HEK293 (cell line): ENCODE measurements around the gene KRTAP12-4.

Experiments used
- CTCF ChIA-PET: fragments of 350-600 bp; formaldehyde crosslinking; extraction: SDS; loops from one replicate; lab custom pipeline; 2021; ENCODE audit warnings: antibody characterized with exemption; lab: Yijun Ruan, JAX
- POLR2A ChIA-PET: fragments of 300-600 bp; formaldehyde crosslinking; extraction: SDS; loops from one replicate; lab custom pipeline; 2020; ENCODE audit warnings: antibody characterized with exemption, inconsistent platforms; lab: Yijun Ruan, JAX
- H3K27ac ChIP-seq: fragments of 200-500 bp; sonication (Bioruptor generic); 2 replicates; pipeline ENCODE4 v1.5.1; 2014; ENCODE audit warnings: low read depth, low read length, control low read depth, inconsistent platforms; ENCODE audit errors: extremely low read depth
- H3K36me3 ChIP-seq, 2 experiments: fragments of 200-500 bp in 1 of 2; sonication (Bioruptor generic) in 1 of 2; 1 replicate in 1 of 2; 2 replicates in 1 of 2; pipeline ENCODE4 v1.5.1; 2014 to 2017; ENCODE audit warnings: inconsistent platforms in 2 of 2, low read length in 2 of 2; ENCODE audit not compliant: control insufficient read depth in 2 of 2, insufficient read depth in 1 of 2
- H3K4me1 ChIP-seq: fragments of 200-500 bp; sonication (Bioruptor generic); 2 replicates; pipeline ENCODE4 v1.5.1; 2014; ENCODE audit warnings: mild to moderate bottlenecking, low read length, inconsistent platforms; ENCODE audit not compliant: control insufficient read depth, insufficient read depth
- H3K4me3 ChIP-seq: 2 replicates; pipeline ENCODE4 v1.5.1; 2011; ENCODE audit warnings: low read depth, mild to moderate bottlenecking, control low read depth, low read length, moderate library complexity
- H3K9me3 ChIP-seq: fragments of 200-500 bp; sonication (Bioruptor generic); 2 replicates; pipeline ENCODE4 v1.5.1; 2014; ENCODE audit warnings: low read depth, low read length, inconsistent platforms; ENCODE audit not compliant: control insufficient read depth, insufficient read depth
- KLF1 ChIP-seq: fragments of 450-650 bp; formaldehyde crosslinking; IDR thresholded peaks from 2 replicates; pipeline ENCODE4 v1.5.1; 2016; ENCODE audit warnings: missing biosample characterization, missing genetic modification characterization
- SETDB1 ChIP-seq: IDR thresholded peaks from one replicate; pipeline ENCODE4 v1.6.1; 2017; ENCODE audit warnings: mild to moderate bottlenecking, low read length, moderate library complexity, mixed read lengths; ENCODE audit not compliant: insufficient read length
- SP3 ChIP-seq: fragments of 450-650 bp; formaldehyde crosslinking; IDR thresholded peaks from 2 replicates; pipeline ENCODE4 v1.5.1; 2016; ENCODE audit warnings: missing biosample characterization, missing genetic modification characterization
- TCF7L2 ChIP-seq: IDR thresholded peaks from 2 replicates; pipeline ENCODE4 v1.6.1; 2011; ENCODE audit warnings: low read depth, mild to moderate bottlenecking, inconsistent platforms, low read length, moderate library complexity, borderline replicate concordance
- ZBTB17 ChIP-seq: fragments of 450-650 bp; formaldehyde crosslinking; IDR thresholded peaks from 2 replicates; pipeline ENCODE4 v1.5.1; 2016; ENCODE audit warnings: missing biosample characterization, missing genetic modification characterization
- ZBTB20 ChIP-seq: fragments of 450-650 bp; formaldehyde crosslinking; IDR thresholded peaks from 2 replicates; pipeline ENCODE4 v1.5.1; 2016; ENCODE audit warnings: missing biosample characterization, missing genetic modification characterization
- ZNF214 ChIP-seq: fragments of 450-650 bp; formaldehyde crosslinking; IDR thresholded peaks from 2 replicates; pipeline ENCODE4 v1.5.1; 2017; ENCODE audit warnings: missing biosample characterization, mild to moderate bottlenecking, missing genetic modification characterization, borderline replicate concordance
- ZNF37A ChIP-seq: fragments of 450-650 bp; IDR thresholded peaks from 2 replicates; pipeline ENCODE4 v1.5.1; 2018; ENCODE audit warnings: missing biosample characterization, missing genetic modification characterization
- ZNF596 ChIP-seq: fragments of 450-650 bp; IDR thresholded peaks from 2 replicates; pipeline ENCODE4 v1.5.0; 2018; ENCODE audit warnings: missing biosample characterization, mild to moderate bottlenecking, missing genetic modification characterization, moderate library complexity
- ZNF777 ChIP-seq: fragments of 450-650 bp; formaldehyde crosslinking; IDR thresholded peaks from 2 replicates; pipeline ENCODE4 v1.5.1; 2017; ENCODE audit warnings: missing biosample characterization, missing genetic modification characterization, borderline replicate concordance
- TF ChIP-seq, protein P1 (sequence below): fragments of 450-650 bp; formaldehyde crosslinking; IDR thresholded peaks from 2 replicates; pipeline ENCODE4 v1.5.1; 2016; ENCODE audit warnings: missing biosample characterization, missing genetic modification characterization
- TF ChIP-seq, protein P2 (sequence below): fragments of 450-650 bp; formaldehyde crosslinking; IDR thresholded peaks from 2 replicates; pipeline ENCODE4 v1.5.1; 2017; ENCODE audit warnings: missing biosample characterization, missing genetic modification characterization
- TF ChIP-seq, protein P3 (sequence below): fragments of 450-650 bp; formaldehyde crosslinking; IDR thresholded peaks from 2 replicates; pipeline ENCODE4 v1.5.1; 2016; ENCODE audit warnings: missing biosample characterization, missing genetic modification characterization
- TF ChIP-seq, protein P4 (sequence below): fragments of 450-650 bp; formaldehyde crosslinking; IDR thresholded peaks from 2 replicates; pipeline ENCODE4 v1.5.1; 2016; ENCODE audit warnings: missing biosample characterization, missing genetic modification characterization

KRTAP12-4 gene

GRCh38 chr21:44694776-44695175 lies 40.3 kb upstream of the KRTAP12-4 start (continued):
- TF ChIP-seq, protein P1, sequence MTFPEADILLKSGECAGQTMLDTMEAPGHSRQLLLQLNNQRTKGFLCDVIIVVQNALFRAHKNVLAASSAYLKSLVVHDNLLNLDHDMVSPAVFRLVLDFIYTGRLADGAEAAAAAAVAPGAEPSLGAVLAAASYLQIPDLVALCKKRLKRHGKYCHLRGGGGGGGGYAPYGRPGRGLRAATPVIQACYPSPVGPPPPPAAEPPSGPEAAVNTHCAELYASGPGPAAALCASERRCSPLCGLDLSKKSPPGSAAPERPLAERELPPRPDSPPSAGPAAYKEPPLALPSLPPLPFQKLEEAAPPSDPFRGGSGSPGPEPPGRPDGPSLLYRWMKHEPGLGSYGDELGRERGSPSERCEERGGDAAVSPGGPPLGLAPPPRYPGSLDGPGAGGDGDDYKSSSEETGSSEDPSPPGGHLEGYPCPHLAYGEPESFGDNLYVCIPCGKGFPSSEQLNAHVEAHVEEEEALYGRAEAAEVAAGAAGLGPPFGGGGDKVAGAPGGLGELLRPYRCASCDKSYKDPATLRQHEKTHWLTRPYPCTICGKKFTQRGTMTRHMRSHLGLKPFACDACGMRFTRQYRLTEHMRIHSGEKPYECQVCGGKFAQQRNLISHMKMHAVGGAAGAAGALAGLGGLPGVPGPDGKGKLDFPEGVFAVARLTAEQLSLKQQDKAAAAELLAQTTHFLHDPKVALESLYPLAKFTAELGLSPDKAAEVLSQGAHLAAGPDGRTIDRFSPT (tag by site-specific recombination) = no peak
- TF ChIP-seq ZNF37A (tag by site-specific recombination) (no peak), KLF1 (tag by site-specific recombination) (no peak), ZNF777 (no peak), TCF7L2 (no peak)
- TF ChIP-seq, protein P2, sequence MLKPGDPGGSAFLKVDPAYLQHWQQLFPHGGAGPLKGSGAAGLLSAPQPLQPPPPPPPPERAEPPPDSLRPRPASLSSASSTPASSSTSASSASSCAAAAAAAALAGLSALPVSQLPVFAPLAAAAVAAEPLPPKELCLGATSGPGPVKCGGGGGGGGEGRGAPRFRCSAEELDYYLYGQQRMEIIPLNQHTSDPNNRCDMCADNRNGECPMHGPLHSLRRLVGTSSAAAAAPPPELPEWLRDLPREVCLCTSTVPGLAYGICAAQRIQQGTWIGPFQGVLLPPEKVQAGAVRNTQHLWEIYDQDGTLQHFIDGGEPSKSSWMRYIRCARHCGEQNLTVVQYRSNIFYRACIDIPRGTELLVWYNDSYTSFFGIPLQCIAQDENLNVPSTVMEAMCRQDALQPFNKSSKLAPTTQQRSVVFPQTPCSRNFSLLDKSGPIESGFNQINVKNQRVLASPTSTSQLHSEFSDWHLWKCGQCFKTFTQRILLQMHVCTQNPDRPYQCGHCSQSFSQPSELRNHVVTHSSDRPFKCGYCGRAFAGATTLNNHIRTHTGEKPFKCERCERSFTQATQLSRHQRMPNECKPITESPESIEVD (tag by site-specific recombination) = no peak

DNA sequence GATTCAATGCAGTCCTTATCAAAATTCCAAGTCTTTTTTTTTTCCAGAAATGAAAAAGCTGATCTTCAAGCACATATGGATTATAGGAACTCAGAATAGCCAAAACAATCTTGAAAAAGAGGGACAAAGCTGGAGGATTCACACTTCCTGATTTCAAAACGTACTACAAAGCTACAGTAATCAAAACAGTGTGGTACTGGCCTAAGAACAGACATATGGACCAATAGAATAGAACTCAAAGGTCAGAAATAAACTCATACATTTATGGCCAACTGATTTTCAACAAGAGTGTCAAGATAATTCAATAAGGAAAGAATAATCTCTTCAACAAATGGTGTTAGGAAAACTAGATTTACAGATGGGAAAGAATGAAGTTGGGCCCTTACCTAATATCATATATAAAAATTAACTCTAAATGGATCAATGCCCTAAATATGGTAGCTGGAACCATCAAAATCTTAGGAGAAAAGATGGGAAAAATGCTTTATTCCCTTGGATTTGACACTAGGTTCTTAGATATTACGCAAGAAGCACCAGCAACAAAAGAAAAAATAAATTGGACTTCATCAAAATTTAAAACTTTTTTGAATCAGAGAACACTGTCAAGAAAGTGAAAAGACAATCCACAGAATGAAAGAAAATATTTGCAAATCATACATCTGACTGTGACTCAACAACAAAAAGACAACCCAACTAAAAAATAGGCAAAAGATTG lies 38.5 kb upstream of the KRTAP12-4 start:
- ChIA-PET POLR2A (no interaction called here), CTCF (interaction anchor here (0.6 kb wide), 1 partner anchor 260 kb away, joined by 3 read pairs; no protein-coding TSS in a partner anchor)
- H3K4me3 ChIP-seq = no peak overlapping the region
- no peaks in the 10 kb centered on the region for H3K4me1 ChIP-seq
- no peaks in the 10 kb centered on the region for H3K36me3 ChIP-seq
- no peak overlapping the region for H3K27ac ChIP-seq
- H3K9me3 ChIP-seq = no peaks in the 10 kb centered on the region; the same call in none of the 2 replicates
- TF ChIP-seq SP3 (tag by site-specific recombination) (no peak), ZNF596 (tag by site-specific recombination) (no peak), ZBTB20 (tag by site-specific recombination) (no peak), SETDB1 (peak; percentile 69), ZBTB17 (tag by site-specific recombination) (no peak), ZNF214 (tag by site-specific recombination) (no peak)
- TF ChIP-seq, protein P3, sequence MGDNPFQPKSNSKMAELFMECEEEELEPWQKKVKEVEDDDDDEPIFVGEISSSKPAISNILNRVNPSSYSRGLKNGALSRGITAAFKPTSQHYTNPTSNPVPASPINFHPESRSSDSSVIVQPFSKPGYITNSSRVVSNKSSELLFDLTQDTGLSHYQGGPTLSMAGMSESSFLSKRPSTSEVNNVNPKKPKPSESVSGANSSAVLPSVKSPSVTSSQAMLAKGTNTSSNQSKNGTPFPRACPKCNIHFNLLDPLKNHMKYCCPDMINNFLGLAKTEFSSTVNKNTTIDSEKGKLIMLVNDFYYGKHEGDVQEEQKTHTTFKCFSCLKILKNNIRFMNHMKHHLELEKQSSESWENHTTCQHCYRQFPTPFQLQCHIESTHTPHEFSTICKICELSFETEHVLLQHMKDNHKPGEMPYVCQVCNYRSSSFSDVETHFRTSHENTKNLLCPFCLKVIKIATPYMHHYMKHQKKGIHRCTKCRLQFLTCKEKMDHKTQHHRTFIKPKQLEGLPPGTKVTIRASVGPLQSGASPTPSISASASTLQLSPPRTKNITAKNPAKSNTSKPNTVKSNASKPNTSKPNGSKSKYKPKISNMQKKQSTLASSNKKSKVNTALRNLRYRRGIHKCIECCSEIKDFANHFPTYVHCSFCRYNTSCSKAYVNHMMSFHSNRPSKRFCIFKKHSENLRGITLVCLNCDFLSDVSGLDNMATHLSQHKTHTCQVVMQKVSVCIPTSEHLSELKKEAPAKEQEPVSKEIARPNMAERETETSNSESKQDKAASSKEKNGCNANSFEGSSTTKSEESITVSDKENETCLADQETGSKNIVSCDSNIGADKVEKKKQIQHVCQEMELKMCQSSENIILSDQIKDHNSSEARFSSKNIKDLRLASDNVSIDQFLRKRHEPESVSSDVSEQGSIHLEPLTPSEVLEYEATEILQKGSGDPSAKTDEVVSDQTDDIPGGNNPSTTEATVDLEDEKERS (tag by site-specific recombination) = peak; percentile 83; the same call in 1 of the 2 replicates
- TF ChIP-seq, protein P4, sequence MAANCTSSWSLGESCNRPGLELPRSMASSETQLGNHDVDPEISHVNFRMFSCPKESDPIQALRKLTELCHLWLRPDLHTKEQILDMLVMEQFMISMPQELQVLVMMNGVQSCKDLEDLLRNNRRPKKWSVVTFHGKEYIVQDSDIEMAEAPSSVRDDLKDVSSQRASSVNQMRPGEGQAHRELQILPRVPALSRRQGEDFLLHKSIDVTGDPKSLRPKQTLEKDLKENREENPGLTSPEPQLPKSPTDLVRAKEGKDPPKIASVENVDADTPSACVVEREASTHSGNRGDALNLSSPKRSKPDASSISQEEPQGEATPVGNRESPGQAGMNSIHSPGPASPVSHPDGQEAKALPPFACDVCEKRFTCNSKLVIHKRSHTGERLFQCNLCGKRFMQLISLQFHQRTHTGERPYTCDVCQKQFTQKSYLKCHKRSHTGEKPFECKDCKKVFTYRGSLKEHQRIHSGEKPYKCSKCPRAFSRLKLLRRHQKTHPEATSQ = no peak
- TF ChIP-seq, all 188 proteins: peak for 2
